NOMO-1 treated with DMSO at 0.1 percent for 48 hours (cell line): ENCODE measurements around the gene SLC6A9.
A peak's percentile ranks its signal among the peaks of the same experiment; 100 is the strongest.

Source experiments
- DNase-seq: peaks from one replicate; lab custom pipeline; 2025; ENCODE audit not compliant: unreplicated experiment; lab: John Stamatoyannopoulos, UW

SLC6A9 gene

DNA sequence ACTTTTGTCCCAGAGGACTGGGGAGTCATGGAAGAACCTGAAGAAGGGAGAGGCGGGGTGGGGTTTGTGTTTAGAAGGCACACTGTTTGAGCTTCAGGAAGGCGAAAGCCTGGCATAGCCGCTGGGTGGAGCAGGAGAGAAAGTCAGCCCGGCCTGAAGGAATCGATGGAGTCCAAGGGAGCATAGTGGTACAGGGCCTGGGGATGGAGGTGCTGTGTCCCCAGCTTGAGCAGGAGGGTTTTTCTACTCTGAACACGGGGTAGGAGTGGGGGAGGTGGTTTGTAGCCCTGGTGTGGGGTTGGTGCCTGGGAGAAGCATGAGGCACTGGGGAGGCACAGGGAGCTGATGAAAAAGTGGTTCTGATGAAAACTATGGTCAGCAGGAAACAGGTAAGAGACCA, 44.5 kb downstream of the SLC6A9 start:
- no peak for DNase-seq

GRCh38 chr1:43985984-43986595, 45.2 kb downstream of the SLC6A9 start:
- no peak for DNase-seq

GRCh38 chr1:43984855-43985254, 46.4 kb downstream of the SLC6A9 start:
- DNase-seq, result no peak

GRCh38 chr1:43983253-43983899, 47.9 kb downstream of the SLC6A9 start:
- DNase-seq, result no peak

GRCh38 chr1:43982808-43983207, 48.5 kb downstream of the SLC6A9 start:
- no peak for DNase-seq

DNA sequence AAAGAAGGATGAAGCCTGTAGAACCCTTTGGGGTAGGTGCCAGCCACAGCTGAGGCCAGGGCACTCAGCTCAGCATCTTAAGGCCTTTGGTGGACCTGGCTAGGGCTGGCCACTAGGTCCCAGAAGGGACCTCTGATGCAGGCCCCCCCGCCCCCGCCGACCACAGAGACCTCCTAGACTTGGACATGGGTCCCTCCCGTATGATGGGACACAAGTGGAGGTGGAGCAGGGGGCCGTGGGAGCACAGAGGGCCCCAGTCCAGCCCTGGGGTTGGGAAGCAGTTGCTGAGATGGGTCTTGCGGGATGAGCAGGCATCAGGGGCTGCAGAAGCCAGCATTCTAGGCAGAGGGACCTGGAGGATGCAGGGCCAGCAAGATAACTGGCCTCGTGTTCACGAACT, 49.0 kb downstream of the SLC6A9 start:
- DNase-seq, result no peak

GRCh38 chr1:43981636-43982035, 49.6 kb downstream of the SLC6A9 start:
- no peak for DNase-seq

DNA sequence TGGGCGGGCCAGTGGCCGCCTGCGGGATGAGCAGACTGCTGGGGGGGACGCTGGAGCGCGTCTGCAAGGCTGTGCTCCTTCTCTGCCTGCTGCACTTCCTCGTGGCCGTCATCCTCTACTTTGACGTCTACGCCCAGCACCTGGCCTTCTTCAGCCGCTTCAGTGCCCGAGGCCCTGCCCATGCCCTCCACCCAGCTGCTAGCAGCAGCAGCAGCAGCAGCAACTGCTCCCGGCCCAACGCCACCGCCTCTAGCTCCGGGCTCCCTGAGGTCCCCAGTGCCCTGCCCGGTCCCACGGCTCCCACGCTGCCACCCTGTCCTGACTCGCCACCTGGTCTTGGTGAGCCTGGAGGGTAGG, 50.1 kb downstream of the SLC6A9 start:
- no peak for DNase-seq

DNA sequence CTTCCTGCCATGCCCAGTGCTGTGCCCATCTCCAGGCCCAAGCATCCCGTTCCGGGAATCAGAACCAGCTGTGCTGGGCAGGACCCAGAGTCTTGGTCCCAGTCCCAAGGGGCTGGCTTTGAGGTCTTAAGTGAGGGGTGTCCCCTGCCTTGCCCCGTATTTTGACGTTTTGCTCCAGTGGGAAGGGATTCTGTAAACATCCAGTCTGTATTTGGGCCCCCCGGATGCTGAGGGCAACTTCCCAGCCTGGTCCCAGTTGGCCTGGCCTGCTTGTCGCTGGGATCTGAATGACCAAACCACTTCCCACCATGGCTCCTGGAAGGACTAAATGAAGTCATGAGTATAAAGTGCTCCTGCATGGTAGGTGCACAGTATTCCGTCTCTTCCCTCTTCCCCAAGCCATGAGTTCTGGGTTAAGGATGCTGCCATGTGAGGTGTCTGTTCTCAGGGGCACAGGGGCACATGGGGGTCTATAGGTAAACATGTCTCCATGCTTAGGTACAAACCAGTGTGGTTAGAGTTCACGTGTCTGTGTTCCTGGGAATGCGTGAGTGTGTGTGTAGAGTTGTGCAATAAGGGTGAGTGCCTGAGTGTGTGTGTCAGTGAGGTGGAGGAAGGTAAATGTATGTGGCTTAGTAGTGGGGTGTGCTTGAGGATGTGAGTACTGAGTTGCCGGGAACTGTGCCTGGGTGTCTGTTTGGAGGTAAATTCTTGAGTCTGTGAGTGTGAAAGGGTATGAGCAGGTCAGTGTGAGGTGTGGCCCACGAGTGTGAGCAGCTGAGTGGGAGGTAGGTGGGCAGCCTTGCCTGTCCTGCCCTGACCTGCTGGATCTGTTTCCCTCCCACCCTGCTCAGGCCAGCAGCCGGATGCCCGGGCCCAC, 50.8 kb downstream of the SLC6A9 start:
- DNase-seq, result no peak

DNA sequence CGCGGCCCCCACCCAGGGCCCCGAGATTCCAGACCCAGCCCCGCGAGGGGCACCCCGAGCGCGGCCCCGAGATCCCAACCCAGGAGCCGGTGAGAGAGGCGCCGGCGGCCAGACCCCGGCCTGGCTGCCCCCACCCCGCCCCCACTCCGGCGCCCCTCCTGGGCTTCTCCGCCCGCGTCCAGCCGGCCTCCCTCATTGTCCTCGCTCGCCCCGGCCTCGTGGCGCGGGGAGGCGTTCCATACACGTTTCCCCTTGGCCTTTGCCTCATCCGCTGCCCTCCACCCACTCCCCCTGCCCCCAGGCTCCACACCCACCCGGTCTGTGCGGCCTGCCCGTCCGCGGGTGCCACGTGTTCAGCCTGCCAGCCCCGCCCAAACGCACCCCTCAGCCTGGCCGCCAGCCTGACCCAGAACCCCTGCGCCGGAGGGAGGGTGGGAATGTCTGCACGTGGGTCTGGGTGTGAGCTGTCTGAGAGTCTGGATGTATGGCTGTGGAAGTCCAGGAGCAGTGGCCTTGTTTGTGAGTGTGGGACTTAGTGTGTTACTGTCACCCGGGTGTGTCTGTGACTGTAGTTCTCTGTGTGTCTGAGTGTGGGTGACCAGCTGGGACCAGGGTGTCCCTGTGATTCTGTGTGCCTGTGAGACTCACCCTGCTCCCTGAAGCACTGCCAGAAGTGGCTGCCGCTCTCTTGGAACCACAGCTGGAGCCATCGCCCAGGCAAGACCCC, 51.6 kb downstream of the SLC6A9 start:
- DNase-seq, result no peak

DNA sequence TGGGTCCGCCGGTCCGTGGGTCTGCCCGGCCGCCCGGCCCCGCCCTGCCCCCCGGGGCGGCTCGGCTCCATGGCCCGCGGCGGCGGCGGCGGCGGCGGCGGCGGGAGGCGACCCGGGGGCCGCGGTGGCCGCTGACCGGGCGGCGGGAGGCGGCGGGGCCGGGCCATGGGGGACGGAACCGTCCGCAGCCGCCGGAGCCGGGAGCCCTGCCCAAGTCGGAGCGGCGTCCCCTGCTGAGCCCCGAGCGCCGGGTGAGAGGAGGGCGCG, 52.1 kb downstream of the SLC6A9 start:
- DNase-seq, result no peak

GRCh38 chr1:43978551-43979260, 52.6 kb downstream of the SLC6A9 start, which contains the start of gene B4GALT2:
Gene B4GALT2, plus strand, starts transcription at chr1:43979210. Its CDS starts 1,951 bp downstream, at chr1:43981161.
- no peak for DNase-seq

- peak; percentile 30 for DNase-seq
Observed at GRCh38 chr1:43978264-43978550, 53.1 kb downstream of the SLC6A9 start.

GRCh38 chr1:43977376-43978263, 53.6 kb downstream of the SLC6A9 start:
- no peak for DNase-seq

- no peak for DNase-seq
Observed at GRCh38 chr1:43976890-43977289, 54.4 kb downstream of the SLC6A9 start.

- no peak for DNase-seq
Observed at GRCh38 chr1:43976045-43976444, 55.2 kb downstream of the SLC6A9 start.

- DNase-seq, result peak; percentile 71
Observed at GRCh38 chr1:43975249-43975961, 55.9 kb downstream of the SLC6A9 start.

- peak; percentile 90 for DNase-seq
Observed at GRCh38 chr1:43974443-43975248, 56.6 kb downstream of the SLC6A9 start, which contains the start of gene ATP6V0B. Gene ATP6V0B, plus strand, starts transcription at chr1:43974960. Its CDS starts 81 bp downstream, at chr1:43975041.
